ENCODE measurements around the gene HELZ. TPM values are rescaled to one million over a fixed set of nuclear protein-coding genes. Genes with fewer than 3 reads are reported as not detected.

HELZ gene
- total RNA-seq, 1 experiment from 2014 or later = 49.8 TPM

DNA sequence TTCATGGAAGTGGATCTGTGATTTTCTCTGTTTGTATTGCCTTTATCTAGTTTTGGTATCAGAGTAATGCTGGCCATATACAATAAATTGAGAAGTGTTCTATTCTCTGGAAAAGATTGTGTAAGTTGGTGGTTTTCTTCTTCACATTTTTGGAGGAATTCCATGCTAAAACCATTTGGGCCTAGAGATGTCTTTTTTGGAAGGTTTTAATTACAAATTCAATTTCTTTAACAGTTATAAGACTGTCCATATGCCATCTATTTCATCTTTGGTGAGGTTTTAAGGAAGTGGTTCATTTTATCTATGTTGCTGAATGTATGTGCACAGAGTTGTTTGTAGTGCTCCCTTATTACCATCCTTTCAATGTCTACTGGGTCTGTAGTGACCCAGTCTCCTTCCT, 154.7 kb downstream of the HELZ start:
- Mint-ChIP-seq H3K27me3 (ENCODE audit: low read depth) (no peaks in the 10 kb centered on the region), H3K27ac (no peak overlapping the region), H3K4me3 (no peak overlapping the region), H3K9me3 (peaks cover 3 to 7% of the 10 kb centered on the region in 2 experiments; a peak in 1 of 5 replicates), H3K36me3 (ENCODE audit: insufficient read depth in 1 of 3, low read depth in 3 of 3) (peaks cover 11 to 22% (median 16%) of the 10 kb centered on the region in 3 experiments), H3K4me1 (no peaks in the 10 kb centered on the region)
- no peaks in the 10 kb centered on the region for H4K20me1 ChIP-seq (ENCODE audit: control insufficient read depth, insufficient read depth, insufficient read length)
- no peak overlapping the region for H4K91ac ChIP-seq (ENCODE audit: insufficient read length, low read depth, low read length)
- H2BK12ac ChIP-seq (ENCODE audit: insufficient read length, low read depth, low read length) = no peak overlapping the region
- no peaks in the 10 kb centered on the region for H3K23me2 ChIP-seq (ENCODE audit: insufficient read length, low read depth, low read length, poor library complexity, severe bottlenecking)
- no peaks in the 10 kb centered on the region for H3K79me1 ChIP-seq (ENCODE audit: insufficient read depth, low read depth, low read length, poor library complexity, severe bottlenecking)
- no peak overlapping the region for H2AFZ ChIP-seq (ENCODE audit: low read length)
- H3K18ac ChIP-seq (ENCODE audit: insufficient read length, low read depth, low read length) = no peak overlapping the region
- no peak overlapping the region for H4K5ac ChIP-seq (ENCODE audit: insufficient read length, low read depth, low read length)
- H2BK15ac ChIP-seq (ENCODE audit: low read depth, low read length) = no peak overlapping the region
- H3K9ac ChIP-seq (ENCODE audit: extremely low read depth, insufficient read length, low read length) = no peak overlapping the region
- no peak overlapping the region for H3K23ac ChIP-seq (ENCODE audit: insufficient read length, low read depth, low read length)
- no peak overlapping the region for H3T11ph ChIP-seq (ENCODE audit: low read length)
- no peaks in the 10 kb centered on the region for H3K4me1 ChIP-seq (ENCODE audit: insufficient read depth, low read length)
- H3K14ac ChIP-seq (ENCODE audit: insufficient read depth, low read length) = no peak overlapping the region
- H2BK5ac ChIP-seq (ENCODE audit: insufficient read length, low read length) = no peak overlapping the region
- TF ChIP-seq, protein P1, sequence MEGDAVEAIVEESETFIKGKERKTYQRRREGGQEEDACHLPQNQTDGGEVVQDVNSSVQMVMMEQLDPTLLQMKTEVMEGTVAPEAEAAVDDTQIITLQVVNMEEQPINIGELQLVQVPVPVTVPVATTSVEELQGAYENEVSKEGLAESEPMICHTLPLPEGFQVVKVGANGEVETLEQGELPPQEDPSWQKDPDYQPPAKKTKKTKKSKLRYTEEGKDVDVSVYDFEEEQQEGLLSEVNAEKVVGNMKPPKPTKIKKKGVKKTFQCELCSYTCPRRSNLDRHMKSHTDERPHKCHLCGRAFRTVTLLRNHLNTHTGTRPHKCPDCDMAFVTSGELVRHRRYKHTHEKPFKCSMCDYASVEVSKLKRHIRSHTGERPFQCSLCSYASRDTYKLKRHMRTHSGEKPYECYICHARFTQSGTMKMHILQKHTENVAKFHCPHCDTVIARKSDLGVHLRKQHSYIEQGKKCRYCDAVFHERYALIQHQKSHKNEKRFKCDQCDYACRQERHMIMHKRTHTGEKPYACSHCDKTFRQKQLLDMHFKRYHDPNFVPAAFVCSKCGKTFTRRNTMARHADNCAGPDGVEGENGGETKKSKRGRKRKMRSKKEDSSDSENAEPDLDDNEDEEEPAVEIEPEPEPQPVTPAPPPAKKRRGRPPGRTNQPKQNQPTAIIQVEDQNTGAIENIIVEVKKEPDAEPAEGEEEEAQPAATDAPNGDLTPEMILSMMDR (conservative IDR thresholded peaks at IDR 0.05) = no peak
- no peaks in the 10 kb centered on the region for H3K79me2 ChIP-seq (ENCODE audit: insufficient read depth, low read length)
- no peak overlapping the region for H3K4ac ChIP-seq (ENCODE audit: low read depth, low read length)
- no peak overlapping the region for H2AK5ac ChIP-seq (ENCODE audit: insufficient read length, low read length)
- no peak overlapping the region for H3K27ac ChIP-seq (ENCODE audit: insufficient read length, low read depth, low read length)
- H3K56ac ChIP-seq (ENCODE audit: insufficient read length, low read depth, low read length) = no peak overlapping the region
- no peak overlapping the region for H2BK120ac ChIP-seq (ENCODE audit: low read depth, low read length, poor library complexity, severe bottlenecking)
- no peak overlapping the region for H3K4me2 ChIP-seq (ENCODE audit: insufficient read depth, insufficient read length, low read length)
- H2BK20ac ChIP-seq (ENCODE audit: low read depth, low read length, poor library complexity, severe bottlenecking) = no peak overlapping the region
- H3K27me3 ChIP-seq (ENCODE audit: insufficient read depth, low read length) = no peaks in the 10 kb centered on the region
- H4K8ac ChIP-seq (replicated peaks; ENCODE audit: insufficient read length, low read depth, low read length) = no peak overlapping the region
- DNase-seq = no peak
- no peaks in the 10 kb centered on the region for H3K9me3 ChIP-seq (ENCODE audit: control insufficient read depth, low read depth, low read length)

All from H9 (cell line).